Fibroblast of villous mesenchyme (primary cell): Measurements from ENCODE around the gene LIN7C. TPM values are rescaled to one million over a fixed set of nuclear protein-coding genes. Genes with fewer than 3 reads are reported as not detected.

ENCODE experiments used
- DNase-seq: peaks from one replicate; pipeline ENCODE4 v3.0.0-alpha.2; 2010; ENCODE audit warnings: low read depth
- H3K4me3 ChIP-seq: 2 replicates; pipeline ENCODE4 v1.5.1; 2011; ENCODE audit warnings: low read depth, mild to moderate bottlenecking, low read length
- CTCF ChIP-seq: IDR thresholded peaks from 2 replicates; pipeline ENCODE4 v1.5.1; 2012; ENCODE audit warnings: low read depth, mild to moderate bottlenecking, low read length; ENCODE audit not compliant: insufficient read depth
- total RNA-seq: library from RNA; depleted of rRNA; stranded (reverse); fragments of >200 nt; gene quantifications from 2 replicates; pipeline ENCODE4 v1.2.3, GENCODE V29; 2012

Gene LIN7C
- total RNA-seq, 1 donor = 91.1 TPM

- peak; percentile 94 for DNase-seq
- peak within 1 kb of the TSS; percentile 68 for H3K4me3 ChIP-seq
- TF ChIP-seq CTCF = no peak
Observed at GRCh38 chr11:27472398-27473016, 34.1 kb downstream of the LIN7C start, which contains the start of gene LGR4. LGR4 (minus strand) TSS chr11:27472790; CDS start chr11:27472302, 488 bp downstream.

GRCh38 chr11:27471589-27472397 lies 34.8 kb downstream of the LIN7C start:
- peak overlapping the region; percentile 68 for H3K4me3 ChIP-seq
- DNase-seq = no peak
- TF ChIP-seq CTCF = no peak

GRCh38 chr11:27470826-27471588 lies 35.6 kb downstream of the LIN7C start:
- no peak for TF ChIP-seq CTCF
- H3K4me3 ChIP-seq = peak overlapping the region; percentile 68
- no peak for DNase-seq

GRCh38 chr11:27470166-27470565 lies 36.4 kb downstream of the LIN7C start:
- TF ChIP-seq CTCF = no peak
- H3K4me3 ChIP-seq = no peak overlapping the region
- no peak for DNase-seq

- no peak overlapping the region for H3K4me3 ChIP-seq
- TF ChIP-seq CTCF = no peak
Observed at GRCh38 chr11:27468995-27469695, 37.4 kb downstream of the LIN7C start.

More at GRCh38 chr11:27468995-27469695, 37.4 kb downstream of the LIN7C start:
- no peak for DNase-seq
